ENCODE data around the gene PIBF1. TPM values are rescaled to one million over a fixed set of nuclear protein-coding genes. Genes with fewer than 3 reads are reported as not detected.

PIBF1 gene
- total RNA-seq, 4 donors from 2014 or later = 11.4 to 21.1 (median 13.5) TPM

DNA sequence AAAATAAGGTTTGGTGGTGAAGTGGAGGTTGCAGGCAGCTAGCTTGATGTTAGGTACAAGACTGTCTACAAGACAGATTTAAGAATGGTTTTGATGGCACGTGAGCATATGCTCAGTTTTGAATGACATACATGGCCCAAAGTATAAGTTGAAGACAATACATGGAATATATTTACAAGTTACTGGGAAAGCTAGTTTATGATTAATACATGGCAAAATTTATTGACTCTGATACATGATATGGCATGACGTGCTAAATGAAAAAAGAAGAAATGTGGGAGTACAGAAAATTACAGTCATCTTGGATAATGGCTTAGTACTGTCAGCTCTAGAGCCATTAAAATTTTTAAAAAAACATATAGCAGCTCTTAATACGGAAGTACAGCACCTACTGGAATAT lies 281.2 kb downstream of the PIBF1 start:
- intact Hi-C loops (cut with DNase I; ENCODE audit: low total_unique reads) = loop anchor here (10.0 kb wide), 1 partner anchor 652 kb away; no protein-coding TSS in a partner anchor
- DNase-seq (ENCODE audit: low spot score in 2 of 2) = no peak
- H3K4me3 ChIP-seq (ENCODE audit: low read depth, poor library complexity, severe bottlenecking) = no peak overlapping the region
- 51 to 57% methylated on average over 3 of the region's 3 CpGs for WGBS, 2 donors
- TF ChIP-seq POLR2A (IDR thresholded peaks at IDR 0.05) = no peak
- no peak for TF ChIP-seq CTCF (IDR thresholded peaks at IDR 0.05)

DNA sequence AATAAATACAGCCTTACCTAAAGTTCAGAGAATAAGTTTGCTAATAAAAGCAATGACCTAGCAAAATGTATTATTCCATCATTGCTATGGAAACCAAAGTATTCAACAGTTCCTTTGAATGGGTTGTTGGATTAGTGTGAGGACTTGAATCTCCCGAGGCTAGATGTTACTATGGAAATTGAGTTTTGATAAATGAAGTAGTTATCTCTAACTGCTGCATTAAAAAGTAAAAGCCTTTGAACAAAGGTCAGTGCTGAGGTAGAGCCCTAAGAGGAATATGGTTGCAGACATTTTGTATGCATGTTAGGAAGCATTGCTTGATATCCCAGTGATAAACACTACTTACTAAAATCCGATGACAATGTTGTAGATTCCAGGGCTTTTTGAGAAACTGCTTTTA lies 283.1 kb downstream of the PIBF1 start:
- no peak for DNase-seq (ENCODE audit: low spot score in 2 of 2)
- TF ChIP-seq POLR2A (IDR thresholded peaks at IDR 0.05) = no peak
- TF ChIP-seq CTCF (IDR thresholded peaks at IDR 0.05) = no peak
- 35 to 37% methylated on average over 2 of the region's 2 CpGs for WGBS, 2 donors
- intact Hi-C loops (cut with DNase I; ENCODE audit: low total_unique reads) = loop anchor here (10.0 kb wide), 1 partner anchor 650 kb away; no protein-coding TSS in a partner anchor
- H3K4me3 ChIP-seq (ENCODE audit: low read depth, poor library complexity, severe bottlenecking) = no peak overlapping the region

DNA sequence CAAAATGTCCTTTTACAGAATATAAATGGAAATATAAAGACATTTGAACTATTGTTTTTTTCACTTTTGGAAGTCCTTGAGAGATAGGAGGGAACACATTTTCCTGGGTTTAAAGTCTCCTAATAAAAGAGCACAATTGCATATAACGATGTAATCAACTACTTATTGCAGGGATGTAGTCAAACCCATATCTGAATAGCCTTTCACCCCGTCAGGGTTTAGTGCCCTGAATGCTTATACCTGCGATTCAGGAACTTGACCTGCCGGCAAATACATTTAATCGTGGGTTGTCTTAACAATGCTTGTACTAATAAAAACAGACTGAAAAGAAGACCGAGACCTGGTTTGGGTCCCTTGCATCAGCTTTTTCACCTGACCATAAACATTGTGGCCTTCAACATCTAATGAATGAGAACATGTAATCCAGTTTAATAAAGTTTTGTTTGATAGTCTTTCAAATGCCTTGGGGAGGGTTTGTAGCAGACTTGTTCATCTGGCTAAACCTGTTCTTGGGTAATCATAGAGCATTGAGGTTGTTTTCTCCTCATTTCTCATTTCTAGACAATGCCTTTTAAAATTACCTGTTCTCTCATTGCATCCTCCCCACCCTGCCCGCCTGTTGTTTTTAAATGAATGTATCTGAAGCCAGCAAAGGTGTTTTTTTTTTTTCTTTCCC lies 283.9 kb downstream of the PIBF1 start:
- WGBS, 2 donors = 48 to 60% methylated on average over 7 of the region's 7 CpGs
- intact Hi-C loops (cut with DNase I; ENCODE audit: low total_unique reads) = loop anchor here (10.0 kb wide), 1 partner anchor 649 kb away; no protein-coding TSS in a partner anchor

More for the DNA sequence above, 283.9 kb downstream of the PIBF1 start:
- H3K4me3 ChIP-seq (ENCODE audit: low read depth, poor library complexity, severe bottlenecking) = no peak overlapping the region
- no peak for DNase-seq (ENCODE audit: low spot score in 2 of 2)
- TF ChIP-seq POLR2A (IDR thresholded peaks at IDR 0.05) (no peak), CTCF (IDR thresholded peaks at IDR 0.05) (no peak)

Other genes starting within 250 kb of the PIBF1 start
- gene MZT1, start 54.5 kb upstream of the PIBF1 start, total RNA-seq = 1 to 10 TPM; 3.0 to 8.2 (median 6.1) TPM
- gene BORA, start 54.2 kb upstream of the PIBF1 start, total RNA-seq = 1 to 10 TPM; 1.1 to 6.0 (median 2.9) TPM
- gene DIS3, start 233 bp upstream of the PIBF1 start, total RNA-seq = 10 to 100 TPM; 20.7 to 24.9 (median 23.8) TPM

Data from lower leg skin (tissue), 4 donors.